ENCODE measurements around the gene TUT1. TPM values are rescaled to one million over a fixed set of nuclear protein-coding genes. Genes with fewer than 3 reads are reported as not detected.

Gene TUT1
- total RNA-seq, 1 donor from 2014 or later, result 2.4 TPM

DNA sequence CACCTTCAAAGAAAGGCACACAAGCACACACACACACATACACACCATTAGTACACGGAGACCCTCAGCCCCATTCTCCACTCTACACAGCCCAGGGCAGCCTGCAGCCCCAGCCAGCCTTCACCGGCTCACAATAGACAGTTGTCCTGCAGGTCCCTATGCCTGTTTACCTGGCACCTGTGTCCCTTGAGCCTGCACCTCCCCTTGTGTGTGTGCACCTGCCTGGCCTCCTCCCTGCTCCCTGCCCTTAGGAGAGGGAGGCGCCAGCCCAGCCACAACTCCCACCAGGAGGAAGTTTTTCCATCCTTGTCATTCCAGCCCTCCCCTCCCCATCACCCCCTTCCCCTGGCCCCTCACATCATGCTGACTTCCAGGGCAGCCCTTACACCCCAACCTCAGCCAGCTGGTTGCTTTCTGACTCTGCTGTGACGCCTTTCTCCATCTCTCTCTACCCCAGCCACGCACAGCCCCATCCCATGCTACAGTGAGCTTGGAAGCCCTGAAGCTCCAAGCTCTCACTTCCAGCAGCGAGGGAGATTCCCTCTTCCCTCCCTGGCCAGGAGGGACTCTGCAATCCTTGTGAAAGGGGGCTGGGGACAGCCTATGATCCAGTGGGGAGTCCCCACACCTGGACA is 49.1 kb downstream of the TUT1 start:
- no peak for DNase-seq (ENCODE audit: low spot score)

GRCh38 chr11:62540804-62541701 is 50.3 kb downstream of the TUT1 start:
- peak; percentile 53 for DNase-seq (ENCODE audit: low spot score)

GRCh38 chr11:62539238-62539925 is 51.9 kb downstream of the TUT1 start:
- peak; percentile 97 for DNase-seq (ENCODE audit: low spot score)

- no peak for DNase-seq (ENCODE audit: low spot score)
Measured at GRCh38 chr11:62538470-62539237, 52.7 kb downstream of the TUT1 start.

DNA sequence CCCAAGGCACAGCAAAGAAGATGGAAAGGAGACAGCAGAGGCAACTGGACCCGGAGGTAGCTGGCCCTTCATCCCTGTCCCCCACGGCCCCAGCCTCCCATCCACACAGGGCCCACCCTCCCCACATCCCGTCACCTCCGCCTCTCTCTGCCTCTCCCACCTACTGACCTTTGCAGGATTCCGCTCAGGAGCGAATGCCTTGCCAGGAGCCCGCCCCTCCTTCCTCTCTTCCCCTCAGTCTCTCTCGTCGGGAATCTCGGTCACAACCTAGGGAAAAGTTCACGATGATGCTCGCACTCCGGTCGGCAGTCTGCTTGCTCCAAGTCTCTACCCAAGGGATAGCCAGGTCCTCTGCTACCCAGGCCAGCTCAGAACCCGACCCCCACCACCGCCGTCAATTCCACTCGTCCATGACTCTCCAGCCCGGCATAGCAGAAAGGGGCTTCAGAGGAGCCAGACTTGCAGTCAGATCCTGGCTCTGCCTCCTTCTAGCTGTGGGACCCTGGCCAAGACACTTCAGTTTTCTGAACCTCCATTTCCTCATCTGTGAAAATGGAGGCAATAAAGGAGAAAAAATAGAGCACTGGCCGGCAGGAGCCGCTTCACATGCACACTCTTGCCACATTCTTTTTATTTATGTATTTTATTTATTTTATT is 54.9 kb downstream of the TUT1 start:
- DNase-seq (ENCODE audit: low spot score), result no peak

DNA sequence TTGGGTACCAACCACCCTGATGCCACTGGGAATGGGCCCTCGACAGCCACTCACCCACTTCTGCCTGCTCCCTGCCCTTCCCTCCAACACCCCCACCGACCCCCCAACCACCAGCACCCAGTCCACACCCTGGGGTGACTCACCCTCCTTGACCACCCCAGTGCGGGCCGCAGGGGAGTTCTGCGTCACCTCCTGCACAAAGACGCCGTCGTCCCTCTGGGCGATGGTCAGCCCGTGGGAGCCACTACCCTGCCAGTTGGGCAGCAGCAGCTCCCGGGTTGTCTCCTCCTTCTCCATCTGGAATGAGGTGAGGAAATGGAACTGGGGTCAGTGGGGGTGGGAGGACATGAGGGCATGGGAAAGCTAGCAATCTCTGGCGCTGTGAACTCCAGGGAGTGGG is 55.5 kb downstream of the TUT1 start:
- no peak for DNase-seq (ENCODE audit: low spot score)

GRCh38 chr11:62534779-62535545 is 56.4 kb downstream of the TUT1 start:
- no peak for DNase-seq (ENCODE audit: low spot score)

DNA sequence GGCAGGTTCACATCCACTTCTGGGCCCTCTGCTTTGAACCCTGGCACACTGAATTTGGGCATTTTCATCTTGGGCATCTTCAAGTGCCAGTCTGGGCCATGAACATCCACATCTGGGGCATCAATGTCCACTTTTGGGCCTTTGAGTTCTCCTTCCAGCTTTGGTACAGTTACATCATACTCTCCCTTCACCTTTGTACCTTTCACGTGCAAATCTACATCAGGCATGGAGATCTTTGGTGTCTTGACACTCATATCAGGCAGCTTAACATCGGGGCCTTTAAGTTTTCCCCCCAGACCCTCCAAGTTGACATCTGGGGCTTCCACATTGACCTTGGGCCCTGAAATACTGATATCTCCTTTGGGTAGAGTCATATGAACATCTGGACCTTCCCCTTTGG is 59.2 kb downstream of the TUT1 start:
- DNase-seq (ENCODE audit: low spot score), result no peak

Other genes with a start within 250 kb of the TUT1 start
- not detected for gene SCGB1A1, start 172.5 kb downstream of the TUT1 start, total RNA-seq (ENCODE audit: insufficient read depth, low replicate concordance)
- 550 TPM for gene AHNAK, start 44.7 kb downstream of the TUT1 start, total RNA-seq (ENCODE audit: insufficient read depth, low replicate concordance)
- 944 TPM for gene EEF1G, start 17.6 kb downstream of the TUT1 start, total RNA-seq (ENCODE audit: insufficient read depth, low replicate concordance)
- gene MTA2, start 10.3 kb upstream of the TUT1 start, total RNA-seq (ENCODE audit: insufficient read depth, low replicate concordance), result 58.3 TPM
- gene EML3, start 21.3 kb upstream of the TUT1 start, total RNA-seq (ENCODE audit: insufficient read depth, low replicate concordance), result 41.7 TPM
- 8.7 TPM for gene ROM1, start 21.7 kb upstream of the TUT1 start, total RNA-seq (ENCODE audit: insufficient read depth, low replicate concordance)
- gene B3GAT3, start 30.5 kb upstream of the TUT1 start, total RNA-seq (ENCODE audit: insufficient read depth, low replicate concordance), result 7.9 TPM
- 96.8 TPM for gene GANAB, start 55.1 kb upstream of the TUT1 start, total RNA-seq (ENCODE audit: insufficient read depth, low replicate concordance)
- 11.3 TPM for gene INTS5, start 61.8 kb upstream of the TUT1 start, total RNA-seq (ENCODE audit: insufficient read depth, low replicate concordance)
- 14.2 TPM for gene C11orf98, start 73.7 kb upstream of the TUT1 start, total RNA-seq (ENCODE audit: insufficient read depth, low replicate concordance)
- gene CSKMT, start 73.8 kb upstream of the TUT1 start, total RNA-seq (ENCODE audit: insufficient read depth, low replicate concordance), result 3.1 TPM
- gene UQCC3, start 80.2 kb upstream of the TUT1 start, total RNA-seq (ENCODE audit: insufficient read depth, low replicate concordance), result 2.9 TPM
- gene LBHD1, start 80.7 kb upstream of the TUT1 start, total RNA-seq (ENCODE audit: insufficient read depth, low replicate concordance), result 0.72 TPM
- 98.0 TPM for gene UBXN1, start 87.5 kb upstream of the TUT1 start, total RNA-seq (ENCODE audit: insufficient read depth, low replicate concordance)
- gene LRRN4CL, start 98.0 kb upstream of the TUT1 start, total RNA-seq (ENCODE audit: insufficient read depth, low replicate concordance), result 3.1 TPM
- 6.3 TPM for gene BSCL2, start 115.9 kb upstream of the TUT1 start, total RNA-seq (ENCODE audit: insufficient read depth, low replicate concordance)
- not detected for gene GNG3, start 116.2 kb upstream of the TUT1 start, total RNA-seq (ENCODE audit: insufficient read depth, low replicate concordance)
- gene HNRNPUL2, start 135.9 kb upstream of the TUT1 start, total RNA-seq (ENCODE audit: insufficient read depth, low replicate concordance), result 13.5 TPM
- gene TTC9C, start 137.0 kb upstream of the TUT1 start, total RNA-seq (ENCODE audit: insufficient read depth, low replicate concordance), result 27.0 TPM
- gene ZBTB3, start 162.6 kb upstream of the TUT1 start, total RNA-seq (ENCODE audit: insufficient read depth, low replicate concordance), result 6.5 TPM
- gene POLR2G, start 170.1 kb upstream of the TUT1 start, total RNA-seq (ENCODE audit: insufficient read depth, low replicate concordance), result 24.6 TPM
- gene TAF6L, start 179.9 kb upstream of the TUT1 start, total RNA-seq (ENCODE audit: insufficient read depth, low replicate concordance), result 10.1 TPM
- 11.1 TPM for gene TMEM179B, start 195.9 kb upstream of the TUT1 start, total RNA-seq (ENCODE audit: insufficient read depth, low replicate concordance)
- gene TMEM223, start 200.5 kb upstream of the TUT1 start, total RNA-seq (ENCODE audit: insufficient read depth, low replicate concordance), result 33.5 TPM
- gene NXF1, start 213.9 kb upstream of the TUT1 start, total RNA-seq (ENCODE audit: insufficient read depth, low replicate concordance), result 22.6 TPM
- 44.3 TPM for gene STX5, start 240.5 kb upstream of the TUT1 start, total RNA-seq (ENCODE audit: insufficient read depth, low replicate concordance)
- gene TEX54, start 241.3 kb upstream of the TUT1 start, total RNA-seq (ENCODE audit: insufficient read depth, low replicate concordance), result not detected
- 44.3 TPM for gene WDR74, start 248.1 kb upstream of the TUT1 start, total RNA-seq (ENCODE audit: insufficient read depth, low replicate concordance)

All from umbilical cord (tissue), 2 donors.